B cell (primary cell): ENCODE data around the gene UCMA. TPM values are rescaled to one million over a fixed set of nuclear protein-coding genes. Genes with fewer than 3 reads are reported as not detected.

Source experiments
- ATAC-seq: fragments of 200-7000 bp; cut with Tn5 transposase; one replicate; pipeline ENCODE4 v1.10.0; 2021; ENCODE audit warnings: low read depth, mild to moderate bottlenecking, moderate number of reproducible peaks, moderate library complexity
- CTCF ChIA-PET: fragments of 350-600 bp; sonication (Branson Sonifier 250); formaldehyde crosslinking; loops from one replicate; lab custom pipeline; 2021; ENCODE audit warnings: antibody characterized with exemption, inconsistent platforms; lab: Charles Lee
- POLR2A ChIA-PET: fragments of 350-600 bp; sonication (Branson Sonifier 250); formaldehyde crosslinking; loops from one replicate; lab custom pipeline; 2021; ENCODE audit warnings: antibody characterized with exemption; lab: Charles Lee
- DNase-seq: peaks from one replicate; pipeline ENCODE4 v3.0.0; 2013
- H2AFZ ChIP-seq: 2 replicates; pipeline ENCODE4 v1.6.1; 2012; ENCODE audit warnings: mild to moderate bottlenecking, low read depth, low read length; ENCODE audit not compliant: insufficient read depth, poor library complexity, severe bottlenecking
- H3K27ac ChIP-seq, 2 donors: 1 replicate in 1 of 2; 2 replicates in 1 of 2; pipeline ENCODE4 v1.5.1; 2012 to 2013; ENCODE audit warnings: low read length in 2 of 2, mild to moderate bottlenecking in 2 of 2, moderate library complexity in 1 of 2
- H3K27me3 ChIP-seq, 4 experiments: fragments of 200-600 bp in 1 of 4; sonication (generic) in 1 of 4; replicated peaks in 1 of 4; 1 replicate in 2 of 4; 2 replicates in 2 of 4; pipeline versions ENCODE4 v1.6.1 to v1.7.0; 2013 to 2016; ENCODE audit warnings: low read length in 3 of 4, mild to moderate bottlenecking in 2 of 4, mixed read lengths in 1 of 4, moderate library complexity in 1 of 4; ENCODE audit not compliant: insufficient read depth in 4 of 4, control insufficient read depth in 3 of 4; ENCODE audit errors: control extremely low read depth in 1 of 4
- H3K36me3 ChIP-seq, 2 experiments: replicated peaks in 1 of 2; 1 replicate in 1 of 2; 2 replicates in 1 of 2; pipeline versions ENCODE4 v1.6.1 to v1.7.1; 2013; ENCODE audit warnings: low read length in 1 of 2; ENCODE audit not compliant: insufficient read depth in 2 of 2, control insufficient read depth in 1 of 2; ENCODE audit errors: control extremely low read depth in 1 of 2, extremely low read depth in 1 of 2
- H3K4me1 ChIP-seq, 2 donors: fragments of 200-600 bp in 1 of 2; sonication (generic) in 1 of 2; 1 replicate in 1 of 2; 2 replicates in 1 of 2; pipeline versions ENCODE4 v1.5.1 to v1.6.1; 2013 to 2017; ENCODE audit warnings: low read length in 2 of 2; ENCODE audit not compliant: control insufficient read depth in 2 of 2, insufficient read depth in 2 of 2
- H3K4me2 ChIP-seq: replicated peaks from 2 replicates; pipeline ENCODE3; 2012; ENCODE audit warnings: mild to moderate bottlenecking, low read depth, low read length; ENCODE audit not compliant: poor library complexity, severe bottlenecking
- H3K4me3 ChIP-seq, 5 experiments: fragments of 200-600 bp in 1 of 5; sonication (generic) in 1 of 5; 1 replicate in 3 of 5; 2 replicates in 2 of 5; pipeline versions ENCODE4 v1.5.1 to v1.7.0; 2011 to 2016; ENCODE audit warnings: low read length in 4 of 5, mild to moderate bottlenecking in 4 of 5, low read depth in 2 of 5, control low read depth in 1 of 5, moderate library complexity in 1 of 5; ENCODE audit not compliant: insufficient read depth in 1 of 5; ENCODE audit errors: control extremely low read depth in 1 of 5, extremely low read depth in 1 of 5
- H3K79me2 ChIP-seq: fragments of 200-600 bp; sonication (generic); one replicate; pipeline ENCODE4 v1.6.0; 2016; ENCODE audit warnings: low read length; ENCODE audit not compliant: control insufficient read depth, insufficient read depth
- H3K9ac ChIP-seq: fragments of 200-600 bp; sonication (generic); 2 replicates; pipeline ENCODE4 v1.6.1; 2017; ENCODE audit warnings: mild to moderate bottlenecking, low read length, moderate library complexity
- H3K9me3 ChIP-seq, 3 donors: one replicate each; pipeline versions ENCODE4 v1.6.1 to v1.7.1; 2013; ENCODE audit warnings: low read length in 2 of 3; ENCODE audit not compliant: control insufficient read depth in 2 of 3, insufficient read depth in 1 of 3; ENCODE audit errors: control extremely low read depth in 1 of 3
- H4K20me1 ChIP-seq: 2 replicates; pipeline ENCODE4 v1.6.0; 2012; ENCODE audit warnings: mild to moderate bottlenecking, low read length; ENCODE audit not compliant: insufficient read depth, control insufficient read depth, poor library complexity, severe bottlenecking
- H3K27ac Mint-ChIP-seq: one replicate; pipeline ENCODE4 v1.8.0; 2021; ENCODE audit warnings: mixed read lengths
- H3K27me3 Mint-ChIP-seq: one replicate; pipeline ENCODE4 v1.8.0; 2021; ENCODE audit warnings: mixed read lengths
- H3K4me1 Mint-ChIP-seq: one replicate; pipeline ENCODE4 v1.8.0; 2021; ENCODE audit warnings: mixed read lengths
- H3K4me3 Mint-ChIP-seq: one replicate; pipeline ENCODE4 v1.8.0; 2021; ENCODE audit warnings: mixed read lengths
- H3K9me3 Mint-ChIP-seq: one replicate; pipeline ENCODE4 v1.8.0; 2022; ENCODE audit warnings: mixed read lengths; ENCODE audit not compliant: insufficient read depth
- EZH2 ChIP-seq: IDR thresholded peaks from 2 replicates; pipeline ENCODE4 v1.6.1; 2012; ENCODE audit warnings: borderline replicate concordance, low read depth, mild to moderate bottlenecking, moderate library complexity, low read length; ENCODE audit not compliant: insufficient read depth, poor library complexity, severe bottlenecking
- WGBS: methylation state at CpG from one replicate; pipeline ENCODE4 v1.1.5; 2013; ENCODE audit warnings: missing lambda C conversion rate; ENCODE audit not compliant: insufficient coverage; 5-methylcytosine and 5-hydroxymethylcytosine counted together
- intact Hi-C: fragments of 100-400 bp; cut with micrococcal nuclease; formaldehyde crosslinking; loops from one replicate; pipeline ENCODE4 v1.10.0; 2022
- polyA plus RNA-seq: library from polyadenylated mRNA; depleted of rRNA; stranded (reverse); fragments of >200 nt; gene quantifications from 2 replicates; pipeline ENCODE4 v1.2.3, GENCODE V29; 2012
- total RNA-seq, 2 donors: library from RNA; stranded (reverse); fragments of 120-200 nt in 1 of 2; gene quantifications; 1 replicate in 1 of 2; 2 replicates in 1 of 2; pipeline versions ENCODE4 v1.2.3 to v1.2.4, GENCODE V29; 2013 to 2022
- TF ChIP-seq, protein P1 (sequence below): fragments of 200-600 bp; IDR thresholded peaks from one replicate; pipeline ENCODE4 v1.8.0; 2022; ENCODE audit warnings: antibody characterized with exemption, mild to moderate bottlenecking

Gene UCMA
- total and polyA plus RNA-seq, 2 donors (not counting 1 experiment from before 2014, with no cell fraction given) = not detected

DNA sequence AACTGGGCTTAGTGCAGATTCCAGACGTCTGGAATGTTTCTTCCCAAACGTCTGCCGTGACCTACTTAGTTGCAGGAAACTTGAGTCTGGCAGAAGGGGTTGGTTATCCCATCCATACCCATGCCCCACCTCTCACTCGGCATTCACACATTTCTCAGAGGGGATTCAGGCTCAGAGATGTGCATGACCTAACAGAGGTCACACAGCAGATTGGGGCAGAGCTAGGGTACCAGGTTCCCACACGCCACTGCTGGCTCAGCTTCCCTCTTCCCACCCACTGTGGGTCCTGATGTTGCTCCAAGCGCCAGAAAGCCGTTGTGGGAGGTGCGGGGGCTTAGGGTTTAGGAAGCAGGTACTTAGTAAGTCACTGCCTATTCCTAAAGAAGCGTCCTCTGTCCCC is 3.0 kb downstream of the UCMA start:
- no peaks in the 10 kb centered on the region for H3K36me3 ChIP-seq
- no peaks in the 10 kb centered on the region for H3K79me2 ChIP-seq
- no peaks in the 10 kb centered on the region for H3K27me3 Mint-ChIP-seq
- intact Hi-C loops = no loop called here
- no peak overlapping the region for H3K27ac Mint-ChIP-seq
- H3K4me3 ChIP-seq = no peak overlapping the region
- H2AFZ ChIP-seq = no peak overlapping the region
- H3K4me1 Mint-ChIP-seq = no peaks in the 10 kb centered on the region
- no peaks in the 10 kb centered on the region for H3K9me3 Mint-ChIP-seq
- no peak overlapping the region for H3K27ac ChIP-seq
- WGBS = 93% methylated on average over 2 of the region's 9 CpGs
- TF ChIP-seq EZH2 = no peak
- TF ChIP-seq, protein P1, sequence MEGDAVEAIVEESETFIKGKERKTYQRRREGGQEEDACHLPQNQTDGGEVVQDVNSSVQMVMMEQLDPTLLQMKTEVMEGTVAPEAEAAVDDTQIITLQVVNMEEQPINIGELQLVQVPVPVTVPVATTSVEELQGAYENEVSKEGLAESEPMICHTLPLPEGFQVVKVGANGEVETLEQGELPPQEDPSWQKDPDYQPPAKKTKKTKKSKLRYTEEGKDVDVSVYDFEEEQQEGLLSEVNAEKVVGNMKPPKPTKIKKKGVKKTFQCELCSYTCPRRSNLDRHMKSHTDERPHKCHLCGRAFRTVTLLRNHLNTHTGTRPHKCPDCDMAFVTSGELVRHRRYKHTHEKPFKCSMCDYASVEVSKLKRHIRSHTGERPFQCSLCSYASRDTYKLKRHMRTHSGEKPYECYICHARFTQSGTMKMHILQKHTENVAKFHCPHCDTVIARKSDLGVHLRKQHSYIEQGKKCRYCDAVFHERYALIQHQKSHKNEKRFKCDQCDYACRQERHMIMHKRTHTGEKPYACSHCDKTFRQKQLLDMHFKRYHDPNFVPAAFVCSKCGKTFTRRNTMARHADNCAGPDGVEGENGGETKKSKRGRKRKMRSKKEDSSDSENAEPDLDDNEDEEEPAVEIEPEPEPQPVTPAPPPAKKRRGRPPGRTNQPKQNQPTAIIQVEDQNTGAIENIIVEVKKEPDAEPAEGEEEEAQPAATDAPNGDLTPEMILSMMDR = no peak
- H4K20me1 ChIP-seq = no peaks in the 10 kb centered on the region
- DNase-seq (no peak), ATAC-seq (no peak)
- no peaks in the 10 kb centered on the region for H3K27me3 ChIP-seq
- POLR2A ChIA-PET = no interaction called here
- no peak overlapping the region for H3K4me3 Mint-ChIP-seq
- no peaks in the 10 kb centered on the region for H3K4me1 ChIP-seq
- no peak overlapping the region for H3K9ac ChIP-seq
- CTCF ChIA-PET = no interaction called here
- H3K9me3 ChIP-seq = no peaks in the 10 kb centered on the region
- no peak overlapping the region for H3K4me2 ChIP-seq

DNA sequence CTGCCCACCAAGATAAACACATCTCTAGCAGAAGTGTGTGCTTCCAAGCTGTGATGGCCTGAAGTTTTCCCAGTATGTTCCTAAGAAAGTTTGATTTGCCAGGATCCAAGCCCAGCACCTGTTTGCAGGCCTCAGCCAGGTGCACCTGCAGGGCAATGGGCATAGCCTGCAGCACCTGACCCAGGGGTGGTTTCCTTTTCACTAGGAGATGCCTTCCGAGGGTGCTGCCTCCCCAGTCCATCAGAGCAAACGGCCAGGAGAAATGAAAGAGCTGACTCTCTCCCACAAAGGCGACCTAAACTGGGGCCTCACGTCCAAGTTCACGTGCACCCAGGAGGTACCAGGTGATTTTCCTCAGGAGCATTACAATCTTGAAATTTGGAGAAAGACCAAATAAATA is 7.1 kb downstream of the UCMA start:
- no peak overlapping the region for H3K4me3 ChIP-seq
- H3K4me2 ChIP-seq = no peak overlapping the region
- WGBS = 90% methylated on average over 3 of the region's 5 CpGs
- no peaks in the 10 kb centered on the region for H3K9me3 ChIP-seq
- Mint-ChIP-seq H3K9me3 (no peaks in the 10 kb centered on the region), H3K4me1 (no peaks in the 10 kb centered on the region), H3K27me3 (no peaks in the 10 kb centered on the region), H3K27ac (no peak overlapping the region), H3K4me3 (no peak overlapping the region)
- intact Hi-C loops = no loop called here
- no peak overlapping the region for H3K27ac ChIP-seq
- H3K27me3 ChIP-seq = no peaks in the 10 kb centered on the region
- DNase-seq = no peak
- no peaks in the 10 kb centered on the region for H3K4me1 ChIP-seq
- H3K36me3 ChIP-seq = no peaks in the 10 kb centered on the region
- no peak for TF ChIP-seq EZH2
- TF ChIP-seq, protein P1 = no peak
- no peak overlapping the region for H2AFZ ChIP-seq
- no peaks in the 10 kb centered on the region for H4K20me1 ChIP-seq
- no peak for ATAC-seq
- H3K79me2 ChIP-seq = no peaks in the 10 kb centered on the region
- no peak overlapping the region for H3K9ac ChIP-seq
- CTCF ChIA-PET = interaction anchor here (0.7 kb wide), 1 partner anchor 20 kb away, joined by 3 read pairs; no protein-coding TSS in a partner anchor
- POLR2A ChIA-PET = no interaction called here
